Measurements from ENCODE around the gene STAU1. TPM values are rescaled to one million over a fixed set of nuclear protein-coding genes. Genes with fewer than 3 reads are reported as not detected.
"Not testable (repeated sequence)": the region's sequence is repeated elsewhere in the genome, so short reads cannot be mapped to it uniquely, and the experiment has no call there.

Gene STAU1
- total RNA-seq, 1 donor from 2014 or later: 96.0 TPM

GRCh38 chr20:49225896-49226295 is 37.8 kb upstream of the STAU1 start:
- Histone ChIP-seq H3K4me3 (no peak overlapping the region), H2AFZ (replicated peaks) (no peak overlapping the region), H3K36me3 (peaks cover 5% of the 10 kb centered on the region), H4K20me1 (ENCODE audit: low read depth) (no peaks in the 10 kb centered on the region), H3K9ac (no peak overlapping the region), H3K9me3 (ENCODE audit: low read depth) (no peaks in the 10 kb centered on the region), H3K79me2 (ENCODE audit: low read depth) (peaks cover 7% of the 10 kb centered on the region), H3K27me3 (no peaks in the 10 kb centered on the region), H3K4me2 (no peak overlapping the region), H3K27ac (no peak overlapping the region), H3F3A (ENCODE audit: low read depth) (no peaks in the 10 kb centered on the region), H3K4me1 (no peaks in the 10 kb centered on the region)
- Mint-ChIP-seq H3K4me3 (no peak overlapping the region), H3K9me3 (no peaks in the 10 kb centered on the region), H3K4me1 (no peaks in the 10 kb centered on the region), H3K27ac (peak overlapping the region; percentile 60), H3K27me3 (ENCODE audit: insufficient read depth, low read depth) (peaks cover 4% of the 10 kb centered on the region), H3K36me3 (peaks cover 20% of the 10 kb centered on the region)
- TF ChIP-seq EZH2 (IDR thresholded peaks at IDR 0.05) (no peak), EZH2phosphoT487 (IDR thresholded peaks at IDR 0.05) (no peak), CTCF (IDR thresholded peaks at IDR 0.05) (peak; percentile 8)
- no peak for DNase-seq (ENCODE audit: low spot score)

GRCh38 chr20:49219924-49220831 is 32.0 kb upstream of the STAU1 start:
- H3K27me3 ChIP-seq: no peaks in the 10 kb centered on the region
- Mint-ChIP-seq H3K36me3 (peaks cover 12% of the 10 kb centered on the region), H3K27ac (peak overlapping the region; percentile 11), H3K4me3 (peak overlapping the region; percentile 93), H3K9me3 (no peaks in the 10 kb centered on the region), H3K4me1 (peaks cover 13% of the 10 kb centered on the region), H3K27me3 (ENCODE audit: insufficient read depth, low read depth) (peaks cover 2% of the 10 kb centered on the region)
- H3K4me3 ChIP-seq: peak overlapping the region; percentile 84
- H4K20me1 ChIP-seq (ENCODE audit: low read depth): no peaks in the 10 kb centered on the region
- peak overlapping the region; percentile 75 for H3K9ac ChIP-seq
- H3K4me2 ChIP-seq: peak overlapping the region; percentile 96
- H3F3A ChIP-seq (ENCODE audit: low read depth): peaks cover 8% of the 10 kb centered on the region
- H3K4me1 ChIP-seq: no peaks in the 10 kb centered on the region
- peaks cover 5% of the 10 kb centered on the region for H3K36me3 ChIP-seq
- H3K9me3 ChIP-seq (ENCODE audit: low read depth): no peaks in the 10 kb centered on the region
- no peak for TF ChIP-seq EZH2phosphoT487 (IDR thresholded peaks at IDR 0.05)
- TF ChIP-seq CTCF (IDR thresholded peaks at IDR 0.05): no peak
- no peak for TF ChIP-seq EZH2 (IDR thresholded peaks at IDR 0.05)
- H3K79me2 ChIP-seq (ENCODE audit: low read depth): peaks cover 24% of the 10 kb centered on the region
- peak overlapping the region; percentile 74 for H2AFZ ChIP-seq (replicated peaks)
- no peak overlapping the region for H3K27ac ChIP-seq
- DNase-seq (ENCODE audit: low spot score): no peak

GRCh38 chr20:49219091-49219923 is 31.2 kb upstream of the STAU1 start, which contains the start of gene DDX27:
Gene DDX27, plus strand, starts transcription at chr20:49219416. Its CDS starts 33 bp downstream, at chr20:49219449.
- Histone ChIP-seq H3K36me3 (peaks cover 5% of the 10 kb centered on the region), H3K4me1 (no peaks in the 10 kb centered on the region), H3K4me3 (peak within 1 kb of the TSS; percentile 84), H3K4me2 (peak within 1 kb of the TSS; percentile 96), H3K79me2 (ENCODE audit: low read depth) (peaks cover 24% of the 10 kb centered on the region), H3K9me3 (ENCODE audit: low read depth) (no peaks in the 10 kb centered on the region), H3F3A (ENCODE audit: low read depth) (peaks cover 8% of the 10 kb centered on the region), H3K27ac (no peak within 1 kb of the TSS), H4K20me1 (ENCODE audit: low read depth) (no peaks in the 10 kb centered on the region), H3K9ac (peak within 1 kb of the TSS; percentile 75), H2AFZ (replicated peaks) (peak within 1 kb of the TSS; percentile 74), H3K27me3 (no peaks in the 10 kb centered on the region)
- peaks cover 4% of the 10 kb centered on the region for H3K27me3 Mint-ChIP-seq (ENCODE audit: insufficient read depth, low read depth)
- H3K4me3 Mint-ChIP-seq: peak within 1 kb of the TSS; percentile 93
- H3K9me3 Mint-ChIP-seq: no peaks in the 10 kb centered on the region
- DNase-seq (ENCODE audit: low spot score): peak; percentile 98
- H3K4me1 Mint-ChIP-seq: peaks cover 13% of the 10 kb centered on the region
- TF ChIP-seq EZH2phosphoT487 (IDR thresholded peaks at IDR 0.05) (no peak), CTCF (IDR thresholded peaks at IDR 0.05) (no peak), EZH2 (IDR thresholded peaks at IDR 0.05) (no peak)
- peaks cover 5% of the 10 kb centered on the region for H3K36me3 Mint-ChIP-seq
- H3K27ac Mint-ChIP-seq: peak within 1 kb of the TSS; percentile 91

GRCh38 chr20:49218739-49219090 is 30.6 kb upstream of the STAU1 start:
- peak overlapping the region; percentile 96 for H3K4me2 ChIP-seq
- H3K4me1 ChIP-seq; H3K36me3 ChIP-seq; H3K36me3 Mint-ChIP-seq; H3K9ac ChIP-seq; H2AFZ ChIP-seq (replicated peaks); H4K20me1 ChIP-seq (ENCODE audit: low read depth); H3K9me3 ChIP-seq (ENCODE audit: low read depth); H3K27ac ChIP-seq; H3F3A ChIP-seq (ENCODE audit: low read depth); H3K27me3 Mint-ChIP-seq (ENCODE audit: insufficient read depth, low read depth); H3K27me3 ChIP-seq; H3K9me3 Mint-ChIP-seq: not testable (repeated sequence)
- H3K4me3 ChIP-seq: peak overlapping the region; percentile 84
- H3K79me2 ChIP-seq (ENCODE audit: low read depth): peaks cover 24% of the 10 kb centered on the region
- peak overlapping the region; percentile 91 for H3K27ac Mint-ChIP-seq
- DNase-seq (ENCODE audit: low spot score): peak; percentile 29
- peak overlapping the region; percentile 93 for H3K4me3 Mint-ChIP-seq
- H3K4me1 Mint-ChIP-seq: peaks cover 13% of the 10 kb centered on the region

Data from neural progenitor cell (in vitro differentiated cells).